Gastrocnemius medialis (tissue), 4 donors: Measurements from ENCODE around the gene RITA1.

ENCODE experiments used
- POLR2A ChIP-seq, 2 donors: fragments of 450-650 bp; IDR thresholded peaks; one replicate each; pipeline ENCODE4 v1.6.1; 2017; ENCODE audit warnings: antibody characterized with exemption in 2 of 2, mild to moderate bottlenecking in 2 of 2, moderate library complexity in 2 of 2
- TF ChIP-seq, protein P1 (sequence below), 5 experiments: fragments of 450-650 bp in 3 of 5; fragments of 200-600 bp in 2 of 5; sonication (generic) in 2 of 5; IDR thresholded peaks in 4 of 5; conservative IDR thresholded peaks in 1 of 5; 1 replicate in 4 of 5; 2 replicates in 1 of 5; pipeline ENCODE4 v1.5.1; 2016 to 2019; ENCODE audit warnings: antibody characterized with exemption in 5 of 5, mild to moderate bottlenecking in 3 of 5, moderate library complexity in 3 of 5

DNA sequence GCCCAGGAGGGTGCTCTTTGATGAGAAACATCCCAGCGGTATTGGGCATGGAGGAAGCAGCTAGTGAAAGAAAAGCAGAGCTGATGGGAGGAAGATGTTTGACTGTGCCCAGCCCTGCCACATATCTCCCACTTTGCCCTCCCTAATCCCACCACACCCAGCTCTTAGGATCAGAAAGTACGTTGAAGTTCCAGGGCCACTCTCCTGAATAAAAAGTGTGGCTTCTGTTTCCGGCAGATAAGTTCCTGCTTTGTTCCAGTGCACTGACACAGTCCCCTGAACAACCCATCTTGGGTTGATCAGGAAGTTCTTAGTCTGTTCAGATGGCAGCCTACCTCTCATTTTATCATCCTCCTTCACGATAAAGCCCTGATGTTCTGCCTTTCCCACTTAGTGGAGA lies 52.2 kb downstream of the RITA1 start:
- TF ChIP-seq, protein P1, sequence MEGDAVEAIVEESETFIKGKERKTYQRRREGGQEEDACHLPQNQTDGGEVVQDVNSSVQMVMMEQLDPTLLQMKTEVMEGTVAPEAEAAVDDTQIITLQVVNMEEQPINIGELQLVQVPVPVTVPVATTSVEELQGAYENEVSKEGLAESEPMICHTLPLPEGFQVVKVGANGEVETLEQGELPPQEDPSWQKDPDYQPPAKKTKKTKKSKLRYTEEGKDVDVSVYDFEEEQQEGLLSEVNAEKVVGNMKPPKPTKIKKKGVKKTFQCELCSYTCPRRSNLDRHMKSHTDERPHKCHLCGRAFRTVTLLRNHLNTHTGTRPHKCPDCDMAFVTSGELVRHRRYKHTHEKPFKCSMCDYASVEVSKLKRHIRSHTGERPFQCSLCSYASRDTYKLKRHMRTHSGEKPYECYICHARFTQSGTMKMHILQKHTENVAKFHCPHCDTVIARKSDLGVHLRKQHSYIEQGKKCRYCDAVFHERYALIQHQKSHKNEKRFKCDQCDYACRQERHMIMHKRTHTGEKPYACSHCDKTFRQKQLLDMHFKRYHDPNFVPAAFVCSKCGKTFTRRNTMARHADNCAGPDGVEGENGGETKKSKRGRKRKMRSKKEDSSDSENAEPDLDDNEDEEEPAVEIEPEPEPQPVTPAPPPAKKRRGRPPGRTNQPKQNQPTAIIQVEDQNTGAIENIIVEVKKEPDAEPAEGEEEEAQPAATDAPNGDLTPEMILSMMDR (IDR thresholded peaks at IDR 0.05 in 4 of 5, conservative IDR thresholded peaks at IDR 0.05 in 1 of 5): no peak
- TF ChIP-seq POLR2A (IDR thresholded peaks at IDR 0.05): no peak
